KBM-7 (cell line): ENCODE results near the gene TCERG1L.

Experiments
- DNase-seq: peaks from one replicate; pipeline ENCODE4 v3.0.0-alpha.2; 2015
- in situ Hi-C: fragments of 300-500 bp; cut with MboI; formaldehyde crosslinking; loops from 2 replicates; pipeline ENCODE4 v1.14.3; 2020; ENCODE audit warnings: low sequenced_read_pairs, low pct_unique_long_range_greater_than_20kb, mixed read lengths

The TCERG1L gene

DNA sequence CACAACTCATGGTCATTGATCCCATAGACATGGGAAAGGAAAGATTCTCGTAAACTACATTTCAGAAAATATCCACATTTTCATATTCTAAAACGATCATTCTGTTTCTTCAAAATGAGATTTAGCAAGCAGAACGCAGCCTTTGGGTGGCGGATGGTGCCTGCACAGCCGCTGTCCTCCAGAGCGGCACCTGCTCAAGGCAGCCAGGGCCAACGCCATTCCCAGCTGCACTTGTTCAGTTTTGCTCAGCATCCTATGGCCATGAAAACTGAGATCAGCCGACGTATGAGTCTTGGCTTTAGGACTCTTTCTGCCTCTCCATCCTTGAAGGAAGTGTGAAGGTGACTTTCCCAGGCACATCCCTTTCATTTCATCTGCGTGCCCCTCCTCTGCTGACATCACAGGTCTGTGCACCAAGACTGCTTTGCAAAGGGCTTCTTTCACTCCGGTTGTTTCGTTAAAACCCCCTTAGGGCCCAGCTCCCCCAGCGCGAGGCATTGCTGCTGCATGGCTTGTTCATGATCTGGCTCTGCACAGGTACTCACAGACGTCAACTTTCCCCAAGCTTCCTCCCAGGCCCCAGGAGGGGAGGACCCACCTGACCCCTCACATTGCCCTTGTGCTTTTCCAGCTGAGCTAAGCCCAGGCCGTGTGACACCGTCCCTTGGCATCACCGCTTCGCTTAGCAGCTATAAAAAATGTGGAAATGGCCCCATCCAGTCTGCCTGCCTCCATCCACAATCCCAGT lies 37.2 kb downstream of the TCERG1L start:
- DNase-seq = no peak
- in situ Hi-C loops = no loop called here

DNA sequence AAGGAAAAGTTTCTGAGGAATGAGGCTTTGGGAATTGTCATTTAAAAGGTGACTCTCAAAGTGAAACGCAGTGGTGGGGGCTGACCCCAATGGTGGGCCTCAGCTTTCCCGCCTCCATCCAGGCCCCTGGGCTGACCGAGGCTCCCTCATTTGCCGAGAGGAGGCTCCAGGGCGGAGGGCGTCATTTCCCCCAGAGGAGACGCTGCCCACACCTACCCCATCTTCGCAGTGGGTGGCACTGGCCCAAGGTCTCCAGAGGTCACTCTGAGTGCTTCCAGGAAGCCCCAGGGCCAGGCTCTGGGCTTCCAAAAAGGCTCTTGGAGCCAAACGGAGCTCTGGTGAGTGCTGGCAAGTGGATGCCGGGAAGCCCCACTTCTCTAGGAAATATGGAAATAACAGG lies 38.0 kb downstream of the TCERG1L start:
- no peak for DNase-seq
- in situ Hi-C loops = no loop called here

DNA sequence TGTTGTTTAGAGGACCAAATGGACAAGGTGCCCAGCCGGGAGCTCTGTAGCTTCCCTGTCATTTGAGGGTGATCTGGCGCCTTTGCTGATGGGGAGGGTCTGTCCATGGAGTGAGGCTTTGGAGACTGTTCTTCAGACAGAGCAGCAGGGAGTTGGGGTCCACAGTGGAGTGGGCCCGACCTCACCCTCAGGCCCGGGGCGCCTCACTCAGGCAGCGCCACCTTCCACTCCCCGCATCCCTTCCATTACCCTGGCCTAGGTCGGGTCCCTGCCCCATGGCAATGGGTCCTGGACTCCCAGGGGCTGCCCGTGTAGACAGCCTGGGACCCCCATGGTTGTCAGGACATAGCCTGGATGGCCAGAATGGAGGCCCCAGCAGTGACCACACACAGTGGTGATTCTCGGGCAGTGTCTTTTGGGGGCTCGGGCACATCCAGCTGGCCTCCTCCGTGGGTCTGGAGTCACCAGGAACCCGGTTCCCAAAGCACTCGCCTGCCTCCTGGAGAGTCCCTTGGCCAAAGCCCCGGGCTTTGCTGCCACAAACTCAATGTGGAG lies 38.5 kb downstream of the TCERG1L start:
- DNase-seq = no peak
- in situ Hi-C loops = no loop called here

- in situ Hi-C loops = no loop called here
These were observed 39.6 kb downstream of the TCERG1L start for GRCh38 chr10:131271966-131272365.

GRCh38 chr10:131271195-131271880 lies 40.2 kb downstream of the TCERG1L start:
- DNase-seq = no peak
- in situ Hi-C loops = no loop called here

More at GRCh38 chr10:131271966-131272365, 39.6 kb downstream of the TCERG1L start:
- DNase-seq = no peak

- DNase-seq = no peak
- in situ Hi-C loops = no loop called here
These were observed 40.9 kb downstream of the TCERG1L start for GRCh38 chr10:131270461-131271190.

GRCh38 chr10:131269776-131270460 lies 41.6 kb downstream of the TCERG1L start:
- in situ Hi-C loops = no loop called here
- DNase-seq = no peak

DNA sequence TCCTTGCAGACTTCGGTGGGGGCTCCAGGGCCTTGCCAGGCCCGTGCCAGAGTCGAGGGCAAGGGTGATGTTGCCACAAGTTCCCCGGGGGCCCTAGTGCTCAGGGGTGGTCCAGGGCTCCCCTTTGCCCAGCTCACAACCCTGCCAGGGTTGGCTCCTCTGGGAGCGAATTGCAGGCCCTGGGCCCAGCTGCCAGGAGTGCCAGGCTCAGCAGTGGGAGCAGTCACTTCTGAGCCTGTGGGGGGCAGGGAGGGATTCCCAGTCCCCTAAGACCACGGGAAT lies 43.8 kb downstream of the TCERG1L start:
- no peak for DNase-seq
- in situ Hi-C loops = no loop called here

GRCh38 chr10:131266936-131267813 lies 44.3 kb downstream of the TCERG1L start:
- in situ Hi-C loops = no loop called here
- DNase-seq = no peak

GRCh38 chr10:131264110-131264788 lies 47.3 kb downstream of the TCERG1L start:
- no peak for DNase-seq
- in situ Hi-C loops = no loop called here

DNA sequence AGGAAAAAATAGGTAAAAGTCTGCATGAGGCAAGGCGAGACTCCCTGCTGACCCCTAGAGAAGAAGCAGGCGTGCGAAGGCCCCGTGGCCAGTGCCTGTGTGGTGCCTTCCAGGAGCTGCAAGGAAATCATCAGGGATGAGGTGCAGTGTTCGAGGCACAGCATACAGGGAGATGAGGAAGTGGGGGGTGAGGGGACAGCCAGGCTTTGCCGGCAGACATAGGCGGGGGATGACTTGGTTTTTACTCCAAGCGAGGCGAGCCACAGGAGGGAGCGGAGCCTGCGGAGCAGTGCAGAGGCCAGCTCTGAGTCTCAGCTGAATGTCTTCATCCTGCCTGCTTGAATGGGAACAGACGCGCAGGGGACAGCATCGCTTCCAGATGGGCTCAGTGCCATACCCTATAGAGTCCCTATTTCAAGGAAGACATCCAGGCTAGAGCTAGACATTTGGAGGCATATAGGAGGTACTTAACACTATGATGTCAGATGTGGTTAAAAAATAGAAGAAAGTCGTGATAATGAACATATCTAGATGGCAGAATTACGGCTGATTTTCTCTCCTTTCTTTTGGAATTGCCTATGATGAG lies 49.5 kb downstream of the TCERG1L start:
- DNase-seq = no peak
- in situ Hi-C loops = no loop called here

DNA sequence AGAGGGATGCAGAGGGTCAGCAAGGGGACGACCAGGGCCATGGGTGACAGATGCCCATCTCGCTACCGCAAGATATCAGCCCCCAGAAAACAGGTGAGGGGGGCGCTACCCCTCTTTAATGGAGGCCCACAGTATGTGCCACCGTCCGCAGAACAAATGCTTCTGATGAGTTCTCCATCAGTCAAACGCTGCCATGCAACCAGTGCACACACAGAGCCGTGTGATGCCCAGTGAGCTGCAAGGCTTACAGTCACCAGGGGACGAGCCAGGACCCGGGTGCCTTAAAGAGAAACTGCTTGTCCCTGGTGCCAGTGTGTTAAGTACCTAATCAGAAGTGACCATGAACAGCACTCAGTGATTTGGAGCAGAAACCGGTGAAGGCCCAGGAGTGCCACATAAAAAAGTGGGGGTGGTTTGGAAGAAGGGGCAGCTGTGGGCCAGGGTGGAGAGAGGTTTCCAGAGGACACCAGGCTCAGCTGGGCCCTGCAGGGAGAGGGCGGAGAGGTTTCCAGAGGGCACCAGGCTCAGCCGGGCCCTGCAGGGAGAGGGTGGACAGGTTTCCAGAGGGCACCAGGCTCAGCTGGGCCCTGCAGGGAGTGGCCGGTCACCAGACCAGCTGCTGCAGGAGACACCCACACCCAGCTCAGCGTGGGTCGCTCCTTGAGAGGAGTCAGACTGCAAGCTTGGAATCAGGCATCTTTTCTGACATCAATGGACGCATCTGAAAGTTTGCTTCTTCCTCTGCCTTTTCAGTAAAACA lies 50.9 kb downstream of the TCERG1L start:
- in situ Hi-C loops = no loop called here
- DNase-seq = no peak

DNA sequence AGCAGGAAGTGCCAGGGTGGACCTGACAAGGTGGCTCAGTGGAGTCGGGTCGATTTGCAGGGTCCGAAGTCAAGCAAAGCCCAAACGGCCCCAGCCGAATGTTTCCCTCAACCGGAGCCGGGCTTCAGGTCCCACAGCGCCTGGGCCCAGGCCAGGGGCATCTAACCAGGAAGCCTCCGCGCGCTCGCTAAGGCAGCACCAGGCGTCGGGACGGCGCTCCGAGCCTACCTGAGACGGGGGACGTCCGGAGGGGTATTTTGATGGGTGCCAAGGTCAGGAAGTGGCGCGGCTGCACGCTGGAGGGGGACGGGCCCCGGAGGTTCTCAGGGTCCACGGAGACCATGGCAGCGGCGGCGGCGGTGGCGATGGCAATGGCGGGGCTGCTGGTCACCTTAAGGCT lies 51.5 kb downstream of the TCERG1L start:
- no peak for DNase-seq
- in situ Hi-C loops = no loop called here

DNA sequence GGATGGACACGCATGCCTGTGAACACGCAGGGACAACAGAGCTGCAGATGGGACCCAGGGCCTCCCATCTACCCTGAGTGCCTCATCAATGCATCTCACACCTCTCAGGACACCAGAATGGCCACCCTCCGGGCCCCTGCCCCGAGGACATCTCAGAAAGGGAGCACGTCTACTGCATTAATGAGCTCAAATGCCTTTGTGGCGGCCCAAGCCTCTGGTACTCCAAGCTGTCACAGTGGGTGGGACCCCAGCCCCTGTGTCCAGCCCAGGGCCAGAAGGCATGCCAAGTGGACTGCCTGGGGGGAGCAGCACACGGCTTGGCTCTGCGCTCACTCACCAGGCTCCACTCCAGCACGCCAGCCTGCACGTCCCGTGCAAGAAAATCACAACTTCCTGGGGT lies 52.0 kb downstream of the TCERG1L start:
- DNase-seq = no peak
- in situ Hi-C loops = no loop called here

GRCh38 chr10:131258256-131258655 lies 53.3 kb downstream of the TCERG1L start:
- in situ Hi-C loops = no loop called here
- DNase-seq = no peak

- DNase-seq = no peak
- in situ Hi-C loops = no loop called here
These were observed 54.5 kb downstream of the TCERG1L start for GRCh38 chr10:131257027-131257426.

DNA sequence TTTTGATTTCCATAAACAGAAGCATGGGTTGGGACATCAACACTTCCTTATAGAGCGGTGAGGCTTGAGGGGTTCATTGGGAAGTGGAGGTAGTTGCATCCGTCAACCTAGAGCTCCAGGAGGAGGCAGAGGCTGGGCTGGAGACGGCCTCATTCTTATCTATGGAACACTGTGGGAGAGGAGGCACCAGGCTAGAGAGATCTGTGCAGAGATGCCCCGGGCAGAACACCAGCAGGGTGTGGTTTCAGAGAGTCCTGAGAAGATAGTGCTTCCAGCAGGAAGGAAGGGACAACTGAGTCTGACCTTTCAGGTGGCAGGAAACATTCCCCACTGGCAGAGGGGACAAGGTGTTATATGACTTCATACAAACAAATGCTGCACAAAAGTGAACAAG lies 56.7 kb downstream of the TCERG1L start:
- in situ Hi-C loops = no loop called here
- DNase-seq = no peak
